G401.6 (cell line): ENCODE measurements around the gene IGSF21.

Experiments used
- FAIRE-seq: peaks from 2 replicates; lab custom pipeline; 2012; peaks lifted over from hg19 to GRCh38; lab: Jason Lieb, UNC

The IGSF21 gene

GRCh38 chr1:18178111-18178510, 70.5 kb downstream of the IGSF21 start:
- no peak for FAIRE-seq

- FAIRE-seq = no peak
Observed at GRCh38 chr1:18179009-18179408, 71.4 kb downstream of the IGSF21 start.

DNA sequence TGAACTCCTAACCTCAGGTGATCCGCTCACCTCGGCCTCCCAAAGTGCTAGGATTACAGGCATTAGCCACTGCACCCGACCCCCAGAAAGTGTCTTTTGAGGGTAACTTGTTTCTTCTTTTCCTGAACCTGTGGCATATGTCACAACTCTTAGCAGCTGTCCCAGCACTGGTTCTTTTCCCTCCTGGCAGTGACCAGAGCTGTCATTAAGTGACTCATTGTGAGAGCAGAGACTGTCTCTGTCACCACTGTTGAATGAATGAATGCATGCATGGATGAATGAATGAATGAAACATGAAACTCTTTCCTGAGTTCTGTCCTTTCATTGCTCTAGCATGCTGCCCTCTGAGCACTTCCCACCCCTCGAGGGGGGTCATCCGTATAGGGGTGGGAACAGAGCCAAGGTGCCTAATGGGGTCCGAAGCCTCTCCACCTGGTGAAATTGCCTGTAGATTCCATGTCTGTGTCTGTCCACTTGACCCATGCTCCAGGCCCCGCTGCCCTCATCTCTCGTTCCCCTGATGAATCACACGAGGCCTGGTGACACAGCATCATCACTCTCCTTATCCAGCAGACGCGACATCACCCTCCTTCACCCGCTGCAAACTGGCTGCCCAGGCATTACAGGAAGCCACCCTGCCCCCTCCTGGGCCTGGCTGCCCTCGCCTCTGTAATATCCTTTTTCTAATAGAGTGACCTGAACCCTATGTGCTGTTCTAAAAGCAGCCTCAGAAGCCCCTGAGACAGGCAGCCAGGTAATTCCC, 75.0 kb downstream of the IGSF21 start:
- no peak for FAIRE-seq

GRCh38 chr1:18183533-18183932, 75.9 kb downstream of the IGSF21 start:
- no peak for FAIRE-seq

DNA sequence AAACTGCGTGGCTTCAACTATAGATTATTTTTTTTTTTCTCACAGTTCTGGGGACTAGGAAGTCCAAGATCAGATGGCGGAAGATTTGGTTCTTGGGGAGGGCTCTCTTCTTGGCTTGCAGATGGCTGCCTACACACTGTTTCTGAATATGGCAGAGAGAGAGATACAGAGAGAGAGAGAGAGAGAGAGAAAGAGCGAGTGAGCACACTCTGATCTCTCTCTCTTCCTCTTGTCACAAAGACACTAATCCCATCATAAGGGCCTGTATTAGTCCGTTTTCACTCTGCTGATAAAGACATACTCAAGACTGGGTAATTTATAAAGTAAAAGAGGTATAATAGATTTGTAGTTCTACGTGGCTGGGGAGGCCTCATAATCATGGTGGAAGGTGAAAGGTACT, 79.5 kb downstream of the IGSF21 start:
- FAIRE-seq = no peak

DNA sequence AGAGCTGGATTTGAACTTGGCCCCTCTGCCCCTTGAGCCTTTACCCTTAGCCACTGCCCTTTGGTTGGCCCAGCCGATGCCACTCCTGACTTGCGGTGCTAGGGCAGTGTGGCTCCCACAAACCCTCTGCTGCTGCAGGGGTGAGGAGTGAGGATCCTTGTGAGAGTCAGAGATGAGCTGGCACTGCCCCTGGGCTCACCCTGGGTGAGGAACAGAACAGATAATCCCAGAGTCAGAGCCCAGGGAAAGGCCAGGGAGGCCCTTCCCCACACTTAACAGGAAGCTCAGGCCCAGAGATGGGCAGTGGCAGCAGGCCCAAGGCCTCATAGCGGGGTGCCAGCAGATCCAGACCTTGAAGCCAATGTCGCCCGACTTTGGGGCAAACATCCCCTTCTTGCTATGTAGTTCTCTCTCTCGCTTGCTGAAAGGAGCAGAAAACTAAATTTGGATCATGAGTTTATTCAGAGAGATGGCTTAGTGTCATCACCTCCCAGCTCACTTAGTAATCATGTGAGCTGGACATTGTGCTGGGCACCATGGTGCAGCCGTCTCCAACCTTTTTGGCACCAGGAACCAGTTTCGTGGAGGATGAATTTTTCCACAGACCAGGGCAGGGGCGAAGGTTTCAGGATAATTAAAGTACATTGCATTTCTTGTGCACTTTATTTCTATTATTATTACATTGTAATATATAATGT, 81.4 kb downstream of the IGSF21 start:
- no peak for FAIRE-seq

- no peak for FAIRE-seq
Observed at GRCh38 chr1:18190598-18190997, 83.0 kb downstream of the IGSF21 start.

DNA sequence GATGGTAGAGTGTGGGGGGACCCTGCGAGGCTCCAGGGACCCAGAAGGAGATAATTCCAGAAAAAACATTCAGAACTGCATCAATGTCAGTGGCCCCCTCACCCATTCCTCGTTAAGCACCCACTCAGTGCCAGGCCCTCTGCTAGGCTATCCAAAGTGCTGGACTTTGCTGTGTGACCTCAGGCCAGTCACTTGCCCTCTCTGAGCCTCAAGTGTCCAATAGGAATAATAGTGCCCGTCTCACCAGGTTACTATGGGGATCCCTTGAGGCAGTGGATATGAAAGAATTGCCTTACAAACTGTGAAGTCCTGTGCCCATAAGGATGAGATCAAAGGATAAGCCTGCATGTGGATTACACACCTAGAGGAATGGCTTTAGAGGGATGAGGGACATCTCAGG, 83.4 kb downstream of the IGSF21 start:
- FAIRE-seq = no peak

DNA sequence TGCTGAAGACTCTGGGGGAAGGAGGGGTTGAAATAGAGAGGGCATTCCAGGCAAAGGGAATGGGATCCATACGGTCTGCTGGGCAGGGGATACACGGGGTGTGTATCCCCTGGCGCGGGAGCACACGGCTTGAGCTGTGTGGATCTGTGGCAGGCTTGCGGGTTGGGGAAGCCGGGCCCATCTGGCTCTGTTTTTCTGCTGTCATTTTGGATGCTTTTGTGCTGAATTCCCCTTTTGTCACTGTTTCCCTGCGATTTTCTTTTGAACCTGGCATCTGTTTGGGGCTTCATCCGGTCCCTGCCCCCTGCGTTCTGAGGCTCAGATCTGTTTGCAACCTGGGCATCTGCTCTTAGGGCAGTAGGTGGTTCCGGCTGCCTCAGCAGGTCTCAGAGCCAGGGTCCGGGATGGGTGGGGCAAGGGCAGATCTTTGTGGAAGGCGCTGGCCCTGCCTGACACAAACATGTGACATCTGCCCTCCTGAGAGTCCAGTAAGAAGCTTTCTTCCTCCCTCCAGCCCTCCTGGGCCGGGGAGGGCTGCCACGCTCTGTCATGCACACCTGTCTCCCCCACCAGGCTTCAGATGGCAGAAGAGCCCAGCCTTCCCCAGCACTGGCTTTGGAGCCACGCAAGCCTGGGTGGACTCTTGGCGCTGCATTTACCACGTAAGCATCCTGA, 84.0 kb downstream of the IGSF21 start:
- no peak for FAIRE-seq

DNA sequence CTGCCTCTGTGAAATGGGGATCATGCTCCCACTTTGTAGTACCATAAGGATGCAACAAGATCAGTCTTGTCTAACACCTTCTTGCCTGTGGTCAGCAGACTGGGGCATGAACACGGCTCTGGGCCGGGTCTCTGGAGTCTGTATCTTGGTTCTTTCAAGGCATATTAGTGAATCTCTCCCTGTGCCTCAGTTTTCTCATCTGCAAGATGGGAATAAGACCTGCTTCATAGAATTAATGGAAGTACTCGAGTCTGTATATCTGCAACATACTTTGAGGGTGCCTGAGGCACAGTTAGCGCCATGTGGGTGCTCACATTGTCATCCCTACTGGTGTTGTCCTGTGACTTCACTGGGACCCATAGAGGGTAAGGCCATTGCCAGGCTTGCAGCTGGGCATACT, 84.6 kb downstream of the IGSF21 start:
- FAIRE-seq = no peak

GRCh38 chr1:18192974-18193373, 85.4 kb downstream of the IGSF21 start:
- FAIRE-seq = no peak

DNA sequence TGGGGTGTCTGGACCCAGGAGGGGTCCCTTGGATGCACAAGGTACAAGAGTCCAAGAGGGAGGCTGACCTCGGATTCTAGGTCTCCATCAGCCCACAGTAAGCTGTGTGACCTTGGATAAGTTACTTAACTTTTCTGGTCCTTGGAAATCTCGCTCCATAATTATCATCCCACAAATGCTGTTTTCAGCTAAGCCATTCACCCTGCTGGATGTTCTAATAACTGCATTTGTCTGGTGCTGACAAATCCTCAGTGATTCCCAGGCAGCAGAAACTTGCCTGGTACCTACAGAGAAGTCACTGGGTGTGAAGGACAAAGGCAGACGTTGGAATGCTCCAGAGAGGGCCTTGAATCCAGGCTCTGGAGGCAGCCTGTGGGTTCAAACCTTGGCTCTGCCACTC, 89.7 kb downstream of the IGSF21 start:
- no peak for FAIRE-seq

DNA sequence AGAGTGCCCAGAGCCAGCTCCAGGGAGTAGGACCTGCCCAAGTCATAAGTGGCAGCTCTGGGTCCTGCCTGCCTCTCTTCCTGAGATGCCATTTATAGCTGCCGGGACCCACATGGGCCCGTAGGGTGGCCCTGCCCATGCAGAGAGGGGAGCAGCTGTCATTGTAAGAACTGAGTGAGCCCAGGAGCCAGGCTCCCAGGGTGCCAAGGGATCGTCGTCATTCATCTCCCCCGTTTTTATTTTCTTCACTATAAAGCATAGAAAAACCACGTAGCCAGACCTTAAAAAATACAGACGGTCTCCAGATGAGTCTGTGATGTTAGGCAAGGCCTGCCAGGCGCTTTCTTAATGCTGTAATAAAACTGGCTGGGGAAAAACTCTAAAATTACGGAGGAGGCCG, 90.7 kb downstream of the IGSF21 start:
- no peak for FAIRE-seq

GRCh38 chr1:18199462-18199861, 91.9 kb downstream of the IGSF21 start:
- FAIRE-seq = no peak

GRCh38 chr1:18200136-18200717, 92.6 kb downstream of the IGSF21 start:
- FAIRE-seq = no peak

- FAIRE-seq = no peak
Observed at GRCh38 chr1:18200918-18201317, 93.3 kb downstream of the IGSF21 start.

- no peak for FAIRE-seq
Observed at GRCh38 chr1:18201997-18202719, 94.6 kb downstream of the IGSF21 start.

DNA sequence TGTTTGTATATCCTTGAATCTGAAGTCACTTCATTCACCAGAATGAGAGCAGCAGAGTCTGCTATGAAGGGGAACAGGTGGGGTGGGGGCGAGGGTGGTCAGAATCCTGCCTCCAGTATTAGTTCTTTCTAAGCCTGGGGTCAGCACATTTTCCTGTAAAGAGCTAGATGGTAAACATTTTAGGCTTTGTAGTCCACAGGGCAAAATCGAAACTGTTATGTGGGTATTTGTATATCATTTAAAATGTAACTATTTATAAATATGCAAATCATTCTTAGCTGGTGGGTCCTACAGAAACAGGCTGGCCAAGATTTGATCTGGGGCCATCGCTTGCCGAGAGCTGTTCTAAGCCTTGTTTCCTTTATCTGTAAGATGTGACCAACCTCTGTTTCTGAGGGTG, 96.0 kb downstream of the IGSF21 start:
- FAIRE-seq = no peak

- no peak for FAIRE-seq
Observed at GRCh38 chr1:18204575-18204974, 97.0 kb downstream of the IGSF21 start.

GRCh38 chr1:18205319-18205718, 97.7 kb downstream of the IGSF21 start:
- FAIRE-seq = no peak

GRCh38 chr1:18211764-18212163, 104.2 kb downstream of the IGSF21 start:
- FAIRE-seq = no peak

- no peak for FAIRE-seq
Observed at GRCh38 chr1:18217398-18218043, 109.9 kb downstream of the IGSF21 start.
